HEK293 (cell line): ENCODE measurements around the gene NELFB.

Experiments used
- BCL11B ChIP-seq: fragments of 450-650 bp; formaldehyde crosslinking; IDR thresholded peaks from 2 replicates; pipeline ENCODE4 v1.5.1; 2016; ENCODE audit warnings: low read depth, missing biosample characterization, missing genetic modification characterization
- BCL6B ChIP-seq: fragments of 450-650 bp; formaldehyde crosslinking; IDR thresholded peaks from 2 replicates; pipeline ENCODE4 v1.5.1; 2017; ENCODE audit warnings: missing biosample characterization, missing genetic modification characterization
- HIC1 ChIP-seq: fragments of 450-650 bp; formaldehyde crosslinking; IDR thresholded peaks from 2 replicates; pipeline ENCODE4 v1.5.1; 2016; ENCODE audit warnings: missing biosample characterization, missing genetic modification characterization
- HOXC10 ChIP-seq: sonication (generic); formaldehyde crosslinking; IDR thresholded peaks from 2 replicates; pipeline ENCODE4 v1.8.1; 2023; ENCODE audit warnings: mild to moderate bottlenecking, missing genetic modification reagents
- YY2 ChIP-seq: fragments of 450-650 bp; formaldehyde crosslinking; IDR thresholded peaks from 2 replicates; pipeline ENCODE4 v1.5.1; 2016; ENCODE audit warnings: missing biosample characterization, missing genetic modification characterization
- ZBTB17 ChIP-seq: fragments of 450-650 bp; formaldehyde crosslinking; IDR thresholded peaks from 2 replicates; pipeline ENCODE4 v1.5.1; 2016; ENCODE audit warnings: missing biosample characterization, missing genetic modification characterization
- ZBTB26 ChIP-seq: fragments of 450-650 bp; formaldehyde crosslinking; optimal IDR thresholded peaks from 2 replicates; pipeline ENCODE3; 2016; ENCODE audit warnings: missing biosample characterization, mild to moderate bottlenecking, missing genetic modification characterization
- ZFHX2 ChIP-seq: fragments of 450-650 bp; formaldehyde crosslinking; conservative IDR thresholded peaks from 2 replicates; pipeline ENCODE4 v1.5.1; 2016; ENCODE audit warnings: missing biosample characterization, missing genetic modification characterization
- ZNF133 ChIP-seq: fragments of 450-650 bp; formaldehyde crosslinking; IDR thresholded peaks from 2 replicates; pipeline ENCODE4 v1.5.1; 2016; ENCODE audit warnings: missing biosample characterization, missing genetic modification characterization
- ZNF146 ChIP-seq: fragments of 450-650 bp; formaldehyde crosslinking; IDR thresholded peaks from 2 replicates; pipeline ENCODE4 v1.5.1; 2016; ENCODE audit warnings: missing biosample characterization, missing genetic modification characterization
- ZNF16 ChIP-seq: fragments of 450-650 bp; formaldehyde crosslinking; IDR thresholded peaks from 2 replicates; pipeline ENCODE4 v1.5.1; 2016; ENCODE audit warnings: low read depth, missing biosample characterization, missing genetic modification characterization
- ZNF571 ChIP-seq: fragments of 450-650 bp; formaldehyde crosslinking; IDR thresholded peaks from 2 replicates; pipeline ENCODE4 v1.5.0; 2017; ENCODE audit warnings: missing biosample characterization, missing genetic modification characterization
- ZNF621 ChIP-seq: fragments of 450-650 bp; formaldehyde crosslinking; IDR thresholded peaks from 2 replicates; pipeline ENCODE4 v1.5.1; 2017; ENCODE audit warnings: missing biosample characterization, missing genetic modification characterization
- ZNF664 ChIP-seq: fragments of 450-650 bp; formaldehyde crosslinking; IDR thresholded peaks from 2 replicates; pipeline ENCODE4 v1.5.1; 2016; ENCODE audit warnings: missing biosample characterization, missing genetic modification characterization
- ZNF785 ChIP-seq: fragments of 450-650 bp; formaldehyde crosslinking; IDR thresholded peaks from 2 replicates; pipeline ENCODE4 v1.5.1; 2016; ENCODE audit warnings: missing biosample characterization, missing genetic modification characterization
- TF ChIP-seq, protein P1 (sequence below): fragments of 450-650 bp; formaldehyde crosslinking; conservative IDR thresholded peaks from 2 replicates; pipeline ENCODE4 v1.5.1; 2016; ENCODE audit warnings: low read depth, missing biosample characterization, missing genetic modification characterization
- TF ChIP-seq, protein P2 (sequence below): fragments of 450-650 bp; formaldehyde crosslinking; IDR thresholded peaks from 2 replicates; pipeline ENCODE4 v1.5.1; 2016; ENCODE audit warnings: missing biosample characterization, missing genetic modification characterization
- TF ChIP-seq, protein P3 (sequence below): fragments of 450-650 bp; formaldehyde crosslinking; IDR thresholded peaks from 2 replicates; pipeline ENCODE4 v1.5.1; 2016; ENCODE audit warnings: missing biosample characterization, missing genetic modification characterization
- TF ChIP-seq, protein P4 (sequence below): fragments of 450-650 bp; IDR thresholded peaks from 2 replicates; pipeline ENCODE4 v1.5.1; 2018; ENCODE audit warnings: missing biosample characterization, missing genetic modification characterization
- TF ChIP-seq, protein P5 (sequence below): fragments of 450-650 bp; formaldehyde crosslinking; IDR thresholded peaks from 2 replicates; pipeline ENCODE4 v1.5.1; 2017; ENCODE audit warnings: missing biosample characterization, missing genetic modification characterization
- TF ChIP-seq, protein P6 (sequence below): fragments of 450-650 bp; formaldehyde crosslinking; IDR thresholded peaks from 2 replicates; pipeline ENCODE4 v1.5.1; 2017; ENCODE audit warnings: missing biosample characterization, missing genetic modification characterization

The NELFB gene

DNA sequence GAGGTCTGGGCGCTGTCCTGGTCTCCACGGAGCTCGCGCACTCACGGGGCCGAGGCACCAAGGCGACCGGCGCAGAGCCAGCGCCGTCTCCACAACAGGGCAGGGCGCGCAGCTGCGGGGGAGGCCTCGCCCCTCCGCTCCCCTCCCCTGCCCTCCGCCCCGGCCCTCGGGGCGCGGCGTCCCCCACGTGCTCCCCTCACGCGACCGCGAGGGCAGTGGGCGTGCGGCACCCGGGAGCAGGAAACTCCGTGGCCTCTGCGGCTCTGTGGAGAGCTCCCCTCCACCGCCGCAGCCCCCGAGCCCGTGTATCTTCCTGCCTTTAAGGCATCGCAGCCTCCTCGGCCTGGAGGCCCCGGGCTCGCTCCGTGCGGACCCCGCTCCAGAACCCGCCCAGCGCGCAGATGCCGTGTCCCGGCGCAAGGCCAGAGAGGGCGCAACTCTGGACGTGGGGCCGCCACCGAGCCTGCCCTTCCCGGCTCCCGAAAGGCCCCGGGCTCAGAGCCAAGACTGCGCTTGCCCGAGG is 14.7 kb upstream of the NELFB start (continued):
- TF ChIP-seq HIC1 (peak; percentile 79; the same call in 1 of the 2 replicates), ZBTB26 (tag by site-specific recombination) (peak; percentile 98), BCL6B (tag by site-specific recombination) (no peak), ZNF785 (tag by site-specific recombination) (peak; percentile 99), ZNF16 (no peak), HOXC10 (CRISPR knock-in tag) (no peak), YY2 (tag by site-specific recombination) (no peak), BCL11B (tag by site-specific recombination) (peak; percentile 70; the same call in 1 of the 2 replicates), ZNF133 (tag by site-specific recombination) (no peak), ZNF664 (no peak), ZFHX2 (tag by site-specific recombination) (peak; percentile 98), ZNF571 (tag by site-specific recombination) (no peak), ZNF146 (tag by site-specific recombination) (peak; percentile 22; the same call in 1 of the 2 replicates), ZBTB17 (peak; percentile 40; the same call in 1 of the 2 replicates), ZNF621 (tag by site-specific recombination) (no peak)
- TF ChIP-seq, protein P1, sequence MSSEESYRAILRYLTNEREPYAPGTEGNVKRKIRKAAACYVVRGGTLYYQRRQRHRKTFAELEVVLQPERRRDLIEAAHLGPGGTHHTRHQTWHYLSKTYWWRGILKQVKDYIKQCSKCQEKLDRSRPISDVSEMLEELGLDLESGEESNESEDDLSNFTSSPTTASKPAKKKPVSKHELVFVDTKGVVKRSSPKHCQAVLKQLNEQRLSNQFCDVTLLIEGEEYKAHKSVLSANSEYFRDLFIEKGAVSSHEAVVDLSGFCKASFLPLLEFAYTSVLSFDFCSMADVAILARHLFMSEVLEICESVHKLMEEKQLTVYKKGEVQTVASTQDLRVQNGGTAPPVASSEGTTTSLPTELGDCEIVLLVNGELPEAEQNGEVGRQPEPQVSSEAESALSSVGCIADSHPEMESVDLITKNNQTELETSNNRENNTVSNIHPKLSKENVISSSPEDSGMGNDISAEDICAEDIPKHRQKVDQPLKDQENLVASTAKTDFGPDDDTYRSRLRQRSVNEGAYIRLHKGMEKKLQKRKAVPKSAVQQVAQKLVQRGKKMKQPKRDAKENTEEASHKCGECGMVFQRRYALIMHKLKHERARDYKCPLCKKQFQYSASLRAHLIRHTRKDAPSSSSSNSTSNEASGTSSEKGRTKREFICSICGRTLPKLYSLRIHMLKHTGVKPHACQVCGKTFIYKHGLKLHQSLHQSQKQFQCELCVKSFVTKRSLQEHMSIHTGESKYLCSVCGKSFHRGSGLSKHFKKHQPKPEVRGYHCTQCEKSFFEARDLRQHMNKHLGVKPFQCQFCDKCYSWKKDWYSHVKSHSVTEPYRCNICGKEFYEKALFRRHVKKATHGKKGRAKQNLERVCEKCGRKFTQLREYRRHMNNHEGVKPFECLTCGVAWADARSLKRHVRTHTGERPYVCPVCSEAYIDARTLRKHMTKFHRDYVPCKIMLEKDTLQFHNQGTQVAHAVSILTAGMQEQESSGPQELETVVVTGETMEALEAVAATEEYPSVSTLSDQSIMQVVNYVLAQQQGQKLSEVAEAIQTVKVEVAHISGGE (tag by site-specific recombination): peak; percentile 57
- TF ChIP-seq, protein P2, sequence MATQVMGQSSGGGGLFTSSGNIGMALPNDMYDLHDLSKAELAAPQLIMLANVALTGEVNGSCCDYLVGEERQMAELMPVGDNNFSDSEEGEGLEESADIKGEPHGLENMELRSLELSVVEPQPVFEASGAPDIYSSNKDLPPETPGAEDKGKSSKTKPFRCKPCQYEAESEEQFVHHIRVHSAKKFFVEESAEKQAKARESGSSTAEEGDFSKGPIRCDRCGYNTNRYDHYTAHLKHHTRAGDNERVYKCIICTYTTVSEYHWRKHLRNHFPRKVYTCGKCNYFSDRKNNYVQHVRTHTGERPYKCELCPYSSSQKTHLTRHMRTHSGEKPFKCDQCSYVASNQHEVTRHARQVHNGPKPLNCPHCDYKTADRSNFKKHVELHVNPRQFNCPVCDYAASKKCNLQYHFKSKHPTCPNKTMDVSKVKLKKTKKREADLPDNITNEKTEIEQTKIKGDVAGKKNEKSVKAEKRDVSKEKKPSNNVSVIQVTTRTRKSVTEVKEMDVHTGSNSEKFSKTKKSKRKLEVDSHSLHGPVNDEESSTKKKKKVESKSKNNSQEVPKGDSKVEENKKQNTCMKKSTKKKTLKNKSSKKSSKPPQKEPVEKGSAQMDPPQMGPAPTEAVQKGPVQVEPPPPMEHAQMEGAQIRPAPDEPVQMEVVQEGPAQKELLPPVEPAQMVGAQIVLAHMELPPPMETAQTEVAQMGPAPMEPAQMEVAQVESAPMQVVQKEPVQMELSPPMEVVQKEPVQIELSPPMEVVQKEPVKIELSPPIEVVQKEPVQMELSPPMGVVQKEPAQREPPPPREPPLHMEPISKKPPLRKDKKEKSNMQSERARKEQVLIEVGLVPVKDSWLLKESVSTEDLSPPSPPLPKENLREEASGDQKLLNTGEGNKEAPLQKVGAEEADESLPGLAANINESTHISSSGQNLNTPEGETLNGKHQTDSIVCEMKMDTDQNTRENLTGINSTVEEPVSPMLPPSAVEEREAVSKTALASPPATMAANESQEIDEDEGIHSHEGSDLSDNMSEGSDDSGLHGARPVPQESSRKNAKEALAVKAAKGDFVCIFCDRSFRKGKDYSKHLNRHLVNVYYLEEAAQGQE (tag by site-specific recombination): peak; percentile 63; the same call in 1 of the 2 replicates
- TF ChIP-seq, protein P3, sequence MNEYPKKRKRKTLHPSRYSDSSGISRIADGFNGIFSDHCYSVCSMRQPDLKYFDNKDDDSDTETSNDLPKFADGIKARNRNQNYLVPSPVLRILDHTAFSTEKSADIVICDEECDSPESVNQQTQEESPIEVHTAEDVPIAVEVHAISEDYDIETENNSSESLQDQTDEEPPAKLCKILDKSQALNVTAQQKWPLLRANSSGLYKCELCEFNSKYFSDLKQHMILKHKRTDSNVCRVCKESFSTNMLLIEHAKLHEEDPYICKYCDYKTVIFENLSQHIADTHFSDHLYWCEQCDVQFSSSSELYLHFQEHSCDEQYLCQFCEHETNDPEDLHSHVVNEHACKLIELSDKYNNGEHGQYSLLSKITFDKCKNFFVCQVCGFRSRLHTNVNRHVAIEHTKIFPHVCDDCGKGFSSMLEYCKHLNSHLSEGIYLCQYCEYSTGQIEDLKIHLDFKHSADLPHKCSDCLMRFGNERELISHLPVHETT (tag by site-specific recombination): 0 out of 2 replicates have a peak, but pooled peaks have one; percentile 17
- TF ChIP-seq, protein P4, sequence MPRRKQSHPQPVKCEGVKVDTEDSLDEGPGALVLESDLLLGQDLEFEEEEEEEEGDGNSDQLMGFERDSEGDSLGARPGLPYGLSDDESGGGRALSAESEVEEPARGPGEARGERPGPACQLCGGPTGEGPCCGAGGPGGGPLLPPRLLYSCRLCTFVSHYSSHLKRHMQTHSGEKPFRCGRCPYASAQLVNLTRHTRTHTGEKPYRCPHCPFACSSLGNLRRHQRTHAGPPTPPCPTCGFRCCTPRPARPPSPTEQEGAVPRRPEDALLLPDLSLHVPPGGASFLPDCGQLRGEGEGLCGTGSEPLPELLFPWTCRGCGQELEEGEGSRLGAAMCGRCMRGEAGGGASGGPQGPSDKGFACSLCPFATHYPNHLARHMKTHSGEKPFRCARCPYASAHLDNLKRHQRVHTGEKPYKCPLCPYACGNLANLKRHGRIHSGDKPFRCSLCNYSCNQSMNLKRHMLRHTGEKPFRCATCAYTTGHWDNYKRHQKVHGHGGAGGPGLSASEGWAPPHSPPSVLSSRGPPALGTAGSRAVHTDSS: no peak
- TF ChIP-seq, protein P5, sequence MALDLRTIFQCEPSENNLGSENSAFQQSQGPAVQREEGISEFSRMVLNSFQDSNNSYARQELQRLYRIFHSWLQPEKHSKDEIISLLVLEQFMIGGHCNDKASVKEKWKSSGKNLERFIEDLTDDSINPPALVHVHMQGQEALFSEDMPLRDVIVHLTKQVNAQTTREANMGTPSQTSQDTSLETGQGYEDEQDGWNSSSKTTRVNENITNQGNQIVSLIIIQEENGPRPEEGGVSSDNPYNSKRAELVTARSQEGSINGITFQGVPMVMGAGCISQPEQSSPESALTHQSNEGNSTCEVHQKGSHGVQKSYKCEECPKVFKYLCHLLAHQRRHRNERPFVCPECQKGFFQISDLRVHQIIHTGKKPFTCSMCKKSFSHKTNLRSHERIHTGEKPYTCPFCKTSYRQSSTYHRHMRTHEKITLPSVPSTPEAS: 0 out of 2 replicates have a peak, but pooled peaks have one; percentile 29
- TF ChIP-seq, protein P6, sequence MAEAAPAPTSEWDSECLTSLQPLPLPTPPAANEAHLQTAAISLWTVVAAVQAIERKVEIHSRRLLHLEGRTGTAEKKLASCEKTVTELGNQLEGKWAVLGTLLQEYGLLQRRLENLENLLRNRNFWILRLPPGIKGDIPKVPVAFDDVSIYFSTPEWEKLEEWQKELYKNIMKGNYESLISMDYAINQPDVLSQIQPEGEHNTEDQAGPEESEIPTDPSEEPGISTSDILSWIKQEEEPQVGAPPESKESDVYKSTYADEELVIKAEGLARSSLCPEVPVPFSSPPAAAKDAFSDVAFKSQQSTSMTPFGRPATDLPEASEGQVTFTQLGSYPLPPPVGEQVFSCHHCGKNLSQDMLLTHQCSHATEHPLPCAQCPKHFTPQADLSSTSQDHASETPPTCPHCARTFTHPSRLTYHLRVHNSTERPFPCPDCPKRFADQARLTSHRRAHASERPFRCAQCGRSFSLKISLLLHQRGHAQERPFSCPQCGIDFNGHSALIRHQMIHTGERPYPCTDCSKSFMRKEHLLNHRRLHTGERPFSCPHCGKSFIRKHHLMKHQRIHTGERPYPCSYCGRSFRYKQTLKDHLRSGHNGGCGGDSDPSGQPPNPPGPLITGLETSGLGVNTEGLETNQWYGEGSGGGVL (tag by site-specific recombination): peak; percentile 97
